PC-9 (cell line): ENCODE measurements around the gene THAP2. TPM values are rescaled to one million over a fixed set of nuclear protein-coding genes. Genes with fewer than 3 reads are reported as not detected.
"Not testable (repeated sequence)": the region's sequence is repeated elsewhere in the genome, so short reads cannot be mapped to it uniquely, and the experiment has no call there.

Experiments used
- BruUV-seq: library from RNA; stranded (reverse); fragments of 400-500 nt; replicated peaks from 2 replicates; lab custom pipeline; 2021; lab: Mats Ljungman, UMichigan
- CTCF ChIA-PET: fragments of 300-600 bp; sonication (Branson Sonifier 250); formaldehyde crosslinking; loops from one replicate; lab custom pipeline; 2022; ENCODE audit warnings: antibody characterized with exemption; lab: Charles Lee
- POLR2A ChIA-PET: fragments of 300-600 bp; sonication (Branson Sonifier 250); formaldehyde crosslinking; loops from one replicate; lab custom pipeline; 2022; ENCODE audit warnings: antibody characterized with exemption; ENCODE audit not compliant: unreplicated experiment; lab: Charles Lee
- DNase-seq, 2 experiments: peaks; one replicate each; pipeline versions ENCODE4 v3.0.0 to v3.0.0-alpha.2; 2015 to 2022; ENCODE audit warnings: mixed read lengths in 1 of 2
- H2AFZ ChIP-seq: fragments of 200-600 bp; sonication (generic); 2 replicates; pipeline ENCODE4 v1.8.1; 2017; ENCODE audit warnings: antibody characterized with exemption
- H3F3A ChIP-seq: fragments of 200-600 bp; sonication (generic); 2 replicates; pipeline ENCODE4 v1.8.1; 2017; ENCODE audit warnings: antibody characterized with exemption, mild to moderate bottlenecking, low read depth; ENCODE audit not compliant: insufficient read depth
- H3K27ac ChIP-seq: fragments of 200-600 bp; sonication (generic); 2 replicates; pipeline ENCODE4 v1.6.1; 2016; ENCODE audit warnings: mixed run types
- H3K27me3 ChIP-seq: fragments of 200-600 bp; sonication (generic); 2 replicates; pipeline ENCODE4 v1.6.1; 2016; ENCODE audit warnings: low read depth, mixed run types; ENCODE audit not compliant: insufficient read depth
- H3K36me3 ChIP-seq: fragments of 200-600 bp; sonication (generic); 2 replicates; pipeline ENCODE4 v1.6.1; 2016; ENCODE audit warnings: low read depth, mixed run types
- H3K4me1 ChIP-seq: fragments of 200-600 bp; sonication (generic); replicated peaks from 2 replicates; pipeline ENCODE4 v1.6.1; 2016; ENCODE audit warnings: mixed run types; ENCODE audit not compliant: insufficient read depth
- H3K4me2 ChIP-seq: fragments of 200-600 bp; sonication (generic); 2 replicates; pipeline ENCODE4 v1.6.1; 2017; ENCODE audit warnings: mixed run types
- H3K4me3 ChIP-seq: fragments of 200-600 bp; sonication (generic); 2 replicates; pipeline ENCODE4 v1.6.1; 2016; ENCODE audit warnings: mixed run types
- H3K79me2 ChIP-seq: fragments of 200-600 bp; sonication (generic); 2 replicates; pipeline ENCODE4 v1.6.1; 2017; ENCODE audit warnings: low read depth, mixed run types
- H3K9me2 ChIP-seq: fragments of 200-600 bp; sonication (generic); 2 replicates; pipeline ENCODE4 v1.8.1; 2017; ENCODE audit warnings: mild to moderate bottlenecking; ENCODE audit not compliant: insufficient read depth
- H3K9me3 ChIP-seq: fragments of 200-600 bp; sonication (generic); 2 replicates; pipeline ENCODE4 v1.8.1; 2016; ENCODE audit warnings: low read depth; ENCODE audit not compliant: insufficient read depth
- H4K20me1 ChIP-seq: fragments of 200-600 bp; sonication (generic); 2 replicates; pipeline ENCODE4 v1.8.1; 2017; ENCODE audit not compliant: insufficient read depth
- EZH2 ChIP-seq: fragments of 200-600 bp; sonication (generic); IDR thresholded peaks from 2 replicates; pipeline ENCODE4 v1.8.0; 2017; ENCODE audit warnings: antibody characterized with exemption, low read depth
- intact Hi-C: fragments of 100-400 bp; cut with micrococcal nuclease; formaldehyde crosslinking; loops from one replicate; pipeline ENCODE4 v1.10.0; 2022; ENCODE audit not compliant: unreplicated experiment
- total RNA-seq: library from RNA; stranded (reverse); gene quantifications from 2 replicates; pipeline ENCODE4 v1.2.3, GENCODE V29; 2021
- TF ChIP-seq, protein P1 (sequence below): fragments of 200-600 bp; sonication (generic); conservative IDR thresholded peaks from 2 replicates; pipeline ENCODE4 v1.6.1; 2017; ENCODE audit warnings: mixed run types, antibody characterized with exemption, mild to moderate bottlenecking, moderate library complexity

The THAP2 gene
- total RNA-seq, 1 experiment from 2014 or later = 7.0 TPM

DNA sequence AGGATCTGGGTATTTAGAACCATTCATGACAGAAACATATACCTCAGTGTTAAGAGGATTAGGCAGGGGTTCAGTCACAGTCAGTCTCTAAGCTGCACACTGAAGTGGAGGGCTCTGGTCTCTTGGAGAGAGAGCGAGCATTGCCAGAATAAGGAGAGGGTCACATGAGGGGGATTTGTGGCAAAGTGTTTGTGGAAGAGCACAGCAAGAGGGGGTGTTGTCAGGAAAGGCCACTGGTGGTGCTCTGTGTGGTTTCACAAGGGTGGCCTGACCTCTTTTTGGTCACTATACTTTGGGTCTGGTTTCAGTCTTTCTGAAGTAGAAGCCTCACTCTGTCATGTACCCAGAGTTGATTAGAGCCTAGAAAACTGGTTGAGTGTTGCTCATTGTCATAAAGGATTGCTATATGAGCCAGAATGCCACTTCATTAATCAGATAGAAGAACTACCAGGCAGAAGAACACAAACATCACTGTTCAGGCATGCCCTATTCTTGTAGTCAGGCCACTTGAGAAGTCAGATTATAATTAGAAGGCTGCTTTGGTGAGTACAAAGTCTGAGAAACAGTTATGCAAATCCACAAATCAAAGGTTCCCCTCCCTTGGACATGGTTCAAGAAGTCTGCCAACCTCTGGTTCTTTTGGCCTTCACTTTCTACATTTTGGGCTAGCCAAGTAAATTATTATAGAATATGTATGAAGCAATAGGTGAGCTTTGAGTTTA is 30.2 kb downstream of the THAP2 start:
- H2AFZ ChIP-seq = no peak overlapping the region
- H3K4me3 ChIP-seq = no peak overlapping the region
- no peak overlapping the region for H3K27ac ChIP-seq
- H3K9me3 ChIP-seq = no peaks in the 10 kb centered on the region
- no peaks in the 10 kb centered on the region for H3K9me2 ChIP-seq
- H4K20me1 ChIP-seq = no peaks in the 10 kb centered on the region
- ChIA-PET CTCF (no interaction called here), POLR2A (no interaction called here)
- no peaks in the 10 kb centered on the region for H3F3A ChIP-seq
- H3K36me3 ChIP-seq = peaks cover 3% of the 10 kb centered on the region; the same call in 1 of the 2 replicates
- no peak overlapping the region for H3K4me2 ChIP-seq
- H3K4me1 ChIP-seq = no peaks in the 10 kb centered on the region
- BruUV-seq = no TSS peak
- no peak for DNase-seq
- H3K27me3 ChIP-seq = no peaks in the 10 kb centered on the region
- H3K79me2 ChIP-seq = no peaks in the 10 kb centered on the region
- TF ChIP-seq EZH2 = no peak
- TF ChIP-seq, protein P1, sequence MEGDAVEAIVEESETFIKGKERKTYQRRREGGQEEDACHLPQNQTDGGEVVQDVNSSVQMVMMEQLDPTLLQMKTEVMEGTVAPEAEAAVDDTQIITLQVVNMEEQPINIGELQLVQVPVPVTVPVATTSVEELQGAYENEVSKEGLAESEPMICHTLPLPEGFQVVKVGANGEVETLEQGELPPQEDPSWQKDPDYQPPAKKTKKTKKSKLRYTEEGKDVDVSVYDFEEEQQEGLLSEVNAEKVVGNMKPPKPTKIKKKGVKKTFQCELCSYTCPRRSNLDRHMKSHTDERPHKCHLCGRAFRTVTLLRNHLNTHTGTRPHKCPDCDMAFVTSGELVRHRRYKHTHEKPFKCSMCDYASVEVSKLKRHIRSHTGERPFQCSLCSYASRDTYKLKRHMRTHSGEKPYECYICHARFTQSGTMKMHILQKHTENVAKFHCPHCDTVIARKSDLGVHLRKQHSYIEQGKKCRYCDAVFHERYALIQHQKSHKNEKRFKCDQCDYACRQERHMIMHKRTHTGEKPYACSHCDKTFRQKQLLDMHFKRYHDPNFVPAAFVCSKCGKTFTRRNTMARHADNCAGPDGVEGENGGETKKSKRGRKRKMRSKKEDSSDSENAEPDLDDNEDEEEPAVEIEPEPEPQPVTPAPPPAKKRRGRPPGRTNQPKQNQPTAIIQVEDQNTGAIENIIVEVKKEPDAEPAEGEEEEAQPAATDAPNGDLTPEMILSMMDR = no peak
- intact Hi-C loops = no loop called here

DNA sequence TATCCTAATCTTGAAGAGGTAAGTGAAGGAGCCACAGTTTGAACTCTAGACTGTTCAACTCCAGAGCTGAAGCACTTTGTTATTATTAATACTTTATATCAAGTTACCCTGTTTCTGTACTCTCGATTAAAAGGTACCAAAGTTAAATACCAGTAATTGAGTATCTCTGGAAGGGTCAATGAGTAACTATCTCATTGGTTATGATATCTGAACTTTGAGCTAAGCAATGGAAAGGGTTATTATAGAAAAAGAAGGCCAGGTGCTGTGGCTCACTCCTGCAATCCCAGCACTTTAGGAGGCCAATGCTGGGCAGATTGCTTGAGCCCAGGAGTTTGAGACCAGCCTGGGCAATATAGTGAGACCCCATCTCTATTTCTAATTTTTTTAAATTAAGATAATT is 31.7 kb downstream of the THAP2 start:
- CTCF ChIA-PET = no interaction called here
- Histone ChIP-seq H2AFZ (no peak overlapping the region), H3K4me1 (no peaks in the 10 kb centered on the region), H3K9me3 (no peaks in the 10 kb centered on the region), H3K4me2 (no peak overlapping the region), H3K36me3 (peaks cover 3% of the 10 kb centered on the region; the same call in 1 of the 2 replicates), H3K4me3 (no peak overlapping the region), H3K9me2 (no peaks in the 10 kb centered on the region), H3K79me2 (no peaks in the 10 kb centered on the region), H3F3A (no peaks in the 10 kb centered on the region), H3K27me3 (no peaks in the 10 kb centered on the region), H3K27ac (no peak overlapping the region), H4K20me1 (no peaks in the 10 kb centered on the region)
- no TSS peak for BruUV-seq
- no peak for TF ChIP-seq EZH2
- TF ChIP-seq, protein P1 = no peak
- intact Hi-C loops = no loop called here
- POLR2A ChIA-PET = interaction anchor here (0.7 kb wide), 1 partner anchor 8 kb away, joined by 5 read pairs; no protein-coding TSS in a partner anchor
- no peak for DNase-seq

DNA sequence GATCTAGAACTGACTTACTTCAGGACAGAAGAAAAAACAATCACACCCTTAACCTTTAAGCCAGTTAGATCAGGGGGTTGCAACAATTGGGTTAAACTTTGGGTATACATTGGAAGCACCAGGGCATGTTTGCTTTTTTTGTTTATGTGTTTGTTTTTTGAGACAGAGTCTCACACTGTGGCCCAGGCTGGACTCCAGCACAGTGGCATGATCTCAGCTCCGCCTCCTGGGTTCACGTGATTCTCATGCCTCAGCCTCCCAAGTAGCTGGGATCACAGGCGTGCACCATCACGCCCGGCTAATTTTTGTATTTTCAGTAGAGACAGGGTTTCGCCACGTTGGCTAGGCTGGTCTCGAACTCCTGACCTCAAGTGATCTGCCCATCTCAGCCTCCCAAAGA is 38.1 kb downstream of the THAP2 start:
- H3K4me1 ChIP-seq, H3K4me3 ChIP-seq, H3K27me3 ChIP-seq, POLR2A ChIA-PET, DNase-seq, BruUV-seq, H3K36me3 ChIP-seq, CTCF ChIA-PET, H3K9me3 ChIP-seq, H3K4me2 ChIP-seq, H2AFZ ChIP-seq, intact Hi-C loops, H3K27ac ChIP-seq, H3K9me2 ChIP-seq, H3F3A ChIP-seq, H4K20me1 ChIP-seq, H3K79me2 ChIP-seq: not testable (repeated sequence)
